Measurements from ENCODE around the gene TGFBRAP1. TPM values are rescaled to one million over a fixed set of nuclear protein-coding genes. Genes with fewer than 3 reads are reported as not detected.
"Not testable (repeated sequence)": the region's sequence is repeated elsewhere in the genome, so short reads cannot be mapped to it uniquely, and the experiment has no call there.

TGFBRAP1 gene
- total RNA-seq, 4 donors from 2014 or later = 28.3 to 31.5 (median 29.7) TPM

DNA sequence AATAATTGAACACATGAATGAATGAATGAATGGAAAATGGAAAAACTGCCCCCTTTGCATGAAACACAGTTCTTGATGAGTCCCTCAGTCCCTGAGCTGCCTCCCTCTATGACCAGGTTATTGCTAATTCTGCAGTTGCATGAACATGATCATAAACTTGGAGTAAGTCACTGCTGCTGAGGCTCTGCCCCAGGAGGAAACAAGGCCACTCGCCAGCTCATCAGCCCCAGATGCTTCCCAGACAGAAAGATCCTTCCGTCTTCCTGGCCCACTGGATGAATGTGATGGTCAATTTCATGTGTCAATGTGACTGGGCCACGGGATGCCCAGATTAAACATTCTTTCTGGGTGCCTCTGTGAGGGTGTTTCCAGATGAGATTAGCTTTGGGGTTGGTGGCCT, 71.6 kb downstream of the TGFBRAP1 start:
- Histone ChIP-seq H3K27me3 (no peaks in the 10 kb centered on the region), H3K4me3 (no peak overlapping the region), H3K9me3 (no peaks in the 10 kb centered on the region), H3K4me1 (no peaks in the 10 kb centered on the region), H3K27ac (no peak overlapping the region), H3K36me3 (peaks cover 0 to 13% of the 10 kb centered on the region in 2 donors)
- no peak for ATAC-seq
- no CpG with 5 or more reads among the region's 3 CpGs for WGBS, 2 donors (ENCODE audit: low coverage in 1 of 2)
- TF ChIP-seq EP300 (IDR thresholded peaks at IDR 0.05) (no peak), POLR2AphosphoS5 (IDR thresholded peaks at IDR 0.05) (no peak), POLR2A (IDR thresholded peaks at IDR 0.05) (no peak)
- TF ChIP-seq, protein P1, sequence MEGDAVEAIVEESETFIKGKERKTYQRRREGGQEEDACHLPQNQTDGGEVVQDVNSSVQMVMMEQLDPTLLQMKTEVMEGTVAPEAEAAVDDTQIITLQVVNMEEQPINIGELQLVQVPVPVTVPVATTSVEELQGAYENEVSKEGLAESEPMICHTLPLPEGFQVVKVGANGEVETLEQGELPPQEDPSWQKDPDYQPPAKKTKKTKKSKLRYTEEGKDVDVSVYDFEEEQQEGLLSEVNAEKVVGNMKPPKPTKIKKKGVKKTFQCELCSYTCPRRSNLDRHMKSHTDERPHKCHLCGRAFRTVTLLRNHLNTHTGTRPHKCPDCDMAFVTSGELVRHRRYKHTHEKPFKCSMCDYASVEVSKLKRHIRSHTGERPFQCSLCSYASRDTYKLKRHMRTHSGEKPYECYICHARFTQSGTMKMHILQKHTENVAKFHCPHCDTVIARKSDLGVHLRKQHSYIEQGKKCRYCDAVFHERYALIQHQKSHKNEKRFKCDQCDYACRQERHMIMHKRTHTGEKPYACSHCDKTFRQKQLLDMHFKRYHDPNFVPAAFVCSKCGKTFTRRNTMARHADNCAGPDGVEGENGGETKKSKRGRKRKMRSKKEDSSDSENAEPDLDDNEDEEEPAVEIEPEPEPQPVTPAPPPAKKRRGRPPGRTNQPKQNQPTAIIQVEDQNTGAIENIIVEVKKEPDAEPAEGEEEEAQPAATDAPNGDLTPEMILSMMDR (IDR thresholded peaks at IDR 0.05) = no peak

DNA sequence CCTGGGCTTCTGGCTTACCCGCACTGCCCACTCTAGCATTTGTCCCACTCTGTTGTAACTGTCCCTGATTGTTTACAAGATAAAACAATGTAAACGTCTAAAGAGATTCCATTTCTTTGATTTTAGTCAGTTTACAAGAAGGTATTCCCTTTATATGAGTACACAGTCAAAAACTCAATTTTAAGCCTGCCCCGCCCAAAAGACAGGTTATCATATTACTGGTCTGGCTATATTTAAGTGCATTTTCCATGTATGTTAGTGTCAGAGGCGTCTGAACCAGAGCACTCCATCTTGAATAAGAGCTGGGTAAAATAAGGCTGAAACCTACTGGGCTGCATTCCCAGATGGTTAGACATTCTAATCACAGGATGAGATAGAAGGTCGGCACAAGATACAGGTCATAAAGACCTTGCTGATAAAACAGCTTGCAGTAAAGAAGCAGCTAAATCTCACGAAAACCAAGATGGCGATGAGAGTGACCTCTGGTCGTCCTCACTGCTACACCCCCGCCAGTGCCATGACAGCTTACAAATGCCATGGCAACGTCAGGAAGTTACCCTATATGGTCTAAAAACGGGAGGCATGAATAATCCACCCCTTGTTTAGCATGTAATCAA, 73.0 kb downstream of the TGFBRAP1 start:
- ATAC-seq = no peak
- H3K4me3 ChIP-seq = no peak overlapping the region
- no peaks in the 10 kb centered on the region for H3K27me3 ChIP-seq
- no peaks in the 10 kb centered on the region for H3K4me1 ChIP-seq
- WGBS, 2 donors (ENCODE audit: low coverage in 1 of 2) = 63 to 76% methylated on average over 8 to 11 of the region's 11 CpGs
- no peaks in the 10 kb centered on the region for H3K36me3 ChIP-seq
- H3K27ac ChIP-seq = no peak overlapping the region
- TF ChIP-seq POLR2AphosphoS5 (IDR thresholded peaks at IDR 0.05) = no peak
- H3K9me3 ChIP-seq = no peaks in the 10 kb centered on the region

DNA sequence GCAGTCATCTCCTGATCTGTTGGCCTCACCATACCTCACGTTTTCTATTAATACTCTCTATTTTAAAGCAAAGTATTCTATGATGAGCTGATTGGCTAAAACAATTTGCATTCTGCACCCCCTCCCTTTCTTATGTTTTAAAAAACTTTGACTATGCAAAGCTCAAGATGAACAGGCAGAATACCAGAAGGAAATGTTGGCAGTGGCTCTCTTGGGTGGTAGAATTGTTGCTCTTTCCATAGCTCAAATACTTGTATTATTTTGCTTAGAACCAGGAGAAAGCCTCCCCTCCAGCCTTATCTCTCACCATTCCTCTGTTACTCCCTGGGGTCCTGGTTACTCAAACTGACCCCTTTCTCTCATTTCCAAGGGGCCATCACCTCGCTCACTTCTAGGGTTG, 73.6 kb downstream of the TGFBRAP1 start:
- Histone ChIP-seq H3K27me3 (no peaks in the 10 kb centered on the region), H3K36me3 (no peaks in the 10 kb centered on the region), H3K27ac (no peak overlapping the region), H3K4me1 (no peaks in the 10 kb centered on the region), H3K4me3 (no peak overlapping the region), H3K9me3 (no peaks in the 10 kb centered on the region)
- TF ChIP-seq, protein P1 (IDR thresholded peaks at IDR 0.05) = no peak
- TF ChIP-seq EP300 (IDR thresholded peaks at IDR 0.05) (no peak), POLR2AphosphoS5 (IDR thresholded peaks at IDR 0.05) (no peak), POLR2A (IDR thresholded peaks at IDR 0.05) (no peak)
- no peak for ATAC-seq
- 75 to 78% methylated on average over 1 to 2 of the region's 2 CpGs for WGBS, 2 donors (ENCODE audit: low coverage in 1 of 2)

DNA sequence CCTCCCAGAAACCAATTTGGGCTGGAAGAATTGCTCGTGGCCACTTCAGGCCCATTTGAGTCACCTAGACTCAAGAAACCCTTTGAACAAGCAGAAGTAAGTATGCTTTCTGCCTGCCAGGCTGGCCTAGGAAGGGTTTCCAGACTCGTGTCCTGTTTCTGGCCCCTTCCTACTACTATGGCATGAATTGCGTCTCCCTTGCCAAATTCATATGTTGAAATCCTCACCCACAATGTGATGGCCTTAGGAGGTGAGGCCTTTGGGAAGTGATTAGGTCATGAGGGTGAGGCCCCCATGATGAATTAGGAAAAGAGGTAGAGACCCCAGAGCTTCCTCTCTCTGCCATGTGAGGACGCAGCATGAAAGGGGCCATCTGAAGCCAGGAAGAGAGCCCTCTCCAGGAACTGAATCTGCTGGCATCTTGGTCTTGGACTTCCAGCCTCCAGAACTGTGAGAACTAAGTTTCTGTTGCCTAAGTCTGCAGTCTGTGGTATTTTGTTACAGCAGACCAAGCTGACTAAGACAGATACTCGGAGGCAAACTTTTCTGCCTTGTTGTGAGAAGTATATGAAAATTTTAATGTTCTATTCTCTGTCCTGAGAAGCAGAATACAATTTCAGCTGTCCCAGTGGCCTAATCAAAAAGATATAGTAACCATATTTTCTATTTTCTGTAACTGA, 74.9 kb downstream of the TGFBRAP1 start:
- ATAC-seq = no peak
- H3K4me1 ChIP-seq = no peaks in the 10 kb centered on the region
- H3K9me3 ChIP-seq = no peaks in the 10 kb centered on the region
- no peaks in the 10 kb centered on the region for H3K36me3 ChIP-seq
- 88 to 100% methylated on average over 2 to 4 of the region's 5 CpGs for WGBS, 2 donors (ENCODE audit: low coverage in 1 of 2)
- H3K27me3 ChIP-seq = no peaks in the 10 kb centered on the region
- H3K27ac ChIP-seq = no peak overlapping the region
- H3K4me3 ChIP-seq = no peak overlapping the region
- no peak for TF ChIP-seq POLR2A (IDR thresholded peaks at IDR 0.05)
- TF ChIP-seq POLR2AphosphoS5 (IDR thresholded peaks at IDR 0.05) = no peak
- TF ChIP-seq EP300 (IDR thresholded peaks at IDR 0.05) = no peak
- TF ChIP-seq, protein P1 (IDR thresholded peaks at IDR 0.05) = no peak

DNA sequence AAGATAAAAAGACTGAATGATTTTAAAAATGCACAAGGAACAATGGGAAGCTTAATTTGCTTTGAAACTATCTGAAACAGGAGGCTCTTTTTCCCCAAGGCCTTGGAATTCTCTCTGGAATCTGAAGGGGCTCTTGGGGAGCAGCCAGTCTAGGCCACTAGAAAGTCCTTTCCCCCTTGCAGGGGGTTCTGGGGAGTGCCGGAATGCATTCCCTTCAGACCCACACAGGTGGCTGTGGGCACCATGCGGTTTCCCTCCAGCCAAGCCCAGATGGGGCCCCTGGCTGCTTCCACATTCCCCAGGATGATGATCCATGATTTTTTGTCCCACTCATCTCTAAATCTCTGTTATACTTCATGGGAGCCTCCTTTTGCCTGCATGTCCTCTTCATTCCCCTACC, 77.3 kb downstream of the TGFBRAP1 start:
- no peak overlapping the region for H3K27ac ChIP-seq
- no peak for TF ChIP-seq POLR2A (IDR thresholded peaks at IDR 0.05)
- TF ChIP-seq, protein P1 (IDR thresholded peaks at IDR 0.05) = no peak
- TF ChIP-seq EP300 (IDR thresholded peaks at IDR 0.05) = no peak
- no peak for TF ChIP-seq POLR2AphosphoS5 (IDR thresholded peaks at IDR 0.05)
- 92 to 100% methylated on average over 1 to 2 of the region's 2 CpGs for WGBS, 2 donors (ENCODE audit: low coverage in 1 of 2)

DNA sequence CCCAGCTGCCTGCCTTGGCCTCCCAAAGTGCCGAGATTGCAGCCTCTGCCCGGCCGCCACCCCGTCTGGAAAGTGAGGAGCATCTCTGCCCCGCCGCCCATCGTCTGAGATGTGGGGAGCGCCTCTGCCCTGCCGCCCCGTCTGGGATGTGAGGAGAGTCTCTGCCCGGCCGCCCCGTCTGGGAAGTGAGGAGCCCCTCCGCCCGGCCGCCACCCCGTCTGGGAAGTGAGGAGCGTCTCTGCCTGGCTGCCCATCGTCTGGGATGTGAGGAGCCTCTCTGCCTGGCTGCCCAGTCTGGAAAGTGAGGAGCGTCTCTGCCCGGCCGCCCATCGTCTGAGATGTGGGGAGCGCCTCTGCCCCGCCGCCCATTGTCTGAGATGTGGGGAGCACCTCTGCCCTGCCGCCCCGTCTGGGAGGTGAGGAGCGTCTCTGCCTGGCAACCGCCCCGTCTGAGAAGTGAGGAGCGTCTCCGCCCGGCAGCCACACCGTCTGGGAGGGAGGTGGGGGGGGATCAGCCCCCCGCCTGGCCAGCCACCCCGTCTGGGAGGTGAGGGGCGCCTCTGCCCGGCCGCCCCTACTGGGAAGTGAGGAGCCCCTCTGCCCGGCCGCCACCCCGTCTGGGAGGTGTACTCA, 78.4 kb downstream of the TGFBRAP1 start:
- H3K27ac ChIP-seq, H3K4me3 ChIP-seq, H3K9me3 ChIP-seq, H3K36me3 ChIP-seq, ATAC-seq, H3K27me3 ChIP-seq, H3K4me1 ChIP-seq: not testable (repeated sequence)
- no CpG with 5 or more reads among the region's 43 CpGs for WGBS, 2 donors (ENCODE audit: low coverage in 1 of 2)

More for the DNA sequence above, 77.3 kb downstream of the TGFBRAP1 start:
- Histone ChIP-seq H3K9me3 (no peaks in the 10 kb centered on the region), H3K27me3 (no peaks in the 10 kb centered on the region), H3K36me3 (no peaks in the 10 kb centered on the region), H3K4me3 (no peak overlapping the region), H3K4me1 (no peaks in the 10 kb centered on the region)
- ATAC-seq = no peak

Data from gastroesophageal sphincter (tissue), 4 donors.